ENCODE results near the gene IGFALS.

Gene IGFALS

DNA sequence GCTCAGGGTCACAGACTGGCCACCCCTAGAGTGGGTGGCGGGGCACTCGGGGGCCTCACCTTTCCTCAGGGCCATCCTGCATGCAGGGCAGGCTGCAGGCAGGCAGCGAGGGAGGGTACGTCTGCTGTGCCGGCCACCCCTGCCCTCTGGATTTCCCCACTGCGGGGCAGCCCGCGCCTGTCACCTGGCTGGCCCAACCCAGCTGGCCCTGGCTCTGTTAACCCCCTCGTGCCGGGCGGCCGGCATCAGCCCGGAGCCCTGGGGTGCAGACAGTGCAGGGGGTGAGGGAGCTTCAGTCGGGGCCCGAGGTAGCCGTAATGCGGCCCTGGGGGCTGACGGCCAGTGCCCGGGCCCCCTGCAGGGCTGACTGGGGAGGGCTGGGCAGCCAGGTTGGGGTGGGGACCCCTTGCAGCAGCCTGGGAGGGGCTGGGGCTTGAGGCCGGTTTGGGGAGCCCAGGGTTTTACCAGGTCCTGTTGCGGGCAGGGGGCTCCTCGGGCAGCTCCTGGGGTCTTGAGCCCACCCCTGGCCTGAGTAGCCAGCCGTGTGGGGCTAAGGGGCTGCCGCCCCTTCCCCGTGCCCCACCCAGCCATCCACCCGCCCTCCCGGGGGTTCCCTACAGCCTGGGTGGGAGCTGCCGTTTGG lies at the start of gene IGFALS:
IGFALS (minus strand) TSS at position 128 of the 643 bp plus-strand sequence; CDS start at position 75, 53 bp downstream.
- Histone ChIP-seq H3K27ac (ENCODE audit: low read length) (no peak within 1 kb of the TSS), H3K27me3 (replicated peaks; ENCODE audit: insufficient read depth, low read length) (no peaks in the 10 kb centered on the region), H2AFZ (ENCODE audit: low read length) (no peak within 1 kb of the TSS), H3K4me2 (ENCODE audit: low read depth, low read length) (no peak within 1 kb of the TSS), H3K4me1 (ENCODE audit: low read length) (no peaks in the 10 kb centered on the region), H3K9ac (ENCODE audit: low read length) (no peak within 1 kb of the TSS), H3K79me2 (ENCODE audit: low read length) (no peaks in the 10 kb centered on the region), H3K36me3 (replicated peaks; ENCODE audit: insufficient read depth, low read length) (no peaks in the 10 kb centered on the region), H3F3A (ENCODE audit: insufficient read depth, low read length) (no peaks in the 10 kb centered on the region), H3K4me3 (ENCODE audit: low read length) (no peak within 1 kb of the TSS), H4K20me1 (ENCODE audit: insufficient read depth, low read length) (no peaks in the 10 kb centered on the region), H3K9me3 (replicated peaks; ENCODE audit: insufficient read depth, low read length) (no peaks in the 10 kb centered on the region), H3K9me2 (replicated peaks; ENCODE audit: insufficient read depth, low read length) (no peaks in the 10 kb centered on the region)
- TF ChIP-seq, protein P1, sequence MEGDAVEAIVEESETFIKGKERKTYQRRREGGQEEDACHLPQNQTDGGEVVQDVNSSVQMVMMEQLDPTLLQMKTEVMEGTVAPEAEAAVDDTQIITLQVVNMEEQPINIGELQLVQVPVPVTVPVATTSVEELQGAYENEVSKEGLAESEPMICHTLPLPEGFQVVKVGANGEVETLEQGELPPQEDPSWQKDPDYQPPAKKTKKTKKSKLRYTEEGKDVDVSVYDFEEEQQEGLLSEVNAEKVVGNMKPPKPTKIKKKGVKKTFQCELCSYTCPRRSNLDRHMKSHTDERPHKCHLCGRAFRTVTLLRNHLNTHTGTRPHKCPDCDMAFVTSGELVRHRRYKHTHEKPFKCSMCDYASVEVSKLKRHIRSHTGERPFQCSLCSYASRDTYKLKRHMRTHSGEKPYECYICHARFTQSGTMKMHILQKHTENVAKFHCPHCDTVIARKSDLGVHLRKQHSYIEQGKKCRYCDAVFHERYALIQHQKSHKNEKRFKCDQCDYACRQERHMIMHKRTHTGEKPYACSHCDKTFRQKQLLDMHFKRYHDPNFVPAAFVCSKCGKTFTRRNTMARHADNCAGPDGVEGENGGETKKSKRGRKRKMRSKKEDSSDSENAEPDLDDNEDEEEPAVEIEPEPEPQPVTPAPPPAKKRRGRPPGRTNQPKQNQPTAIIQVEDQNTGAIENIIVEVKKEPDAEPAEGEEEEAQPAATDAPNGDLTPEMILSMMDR (IDR thresholded peaks at IDR 0.05; ENCODE audit: low read length), result no peak
- no peak for TF ChIP-seq EZH2phosphoT487 (IDR thresholded peaks at IDR 0.05; ENCODE audit: low read length)
- TF ChIP-seq EZH2 (optimal IDR thresholded peaks at IDR 0.05; ENCODE audit: low read depth, low read length), result no peak
- no peak for DNase-seq

GRCh38 chr16:1839554-1839953 lies 46.0 kb upstream of the IGFALS start:
- Histone ChIP-seq H3K4me2 (ENCODE audit: low read depth, low read length) (no peak overlapping the region), H3K27ac (ENCODE audit: low read length) (no peak overlapping the region), H3K79me2 (ENCODE audit: low read length) (no peaks in the 10 kb centered on the region)

GRCh38 chr16:1834096-1834495 lies 40.6 kb upstream of the IGFALS start:
- DNase-seq, result no peak
- Histone ChIP-seq H3K4me2 (ENCODE audit: low read depth, low read length) (no peak overlapping the region), H3K27ac (ENCODE audit: low read length) (no peak overlapping the region), H3K4me1 (ENCODE audit: low read length) (peaks cover 2% of the 10 kb centered on the region; the same call in 1 of the 2 replicates), H3K9me2 (replicated peaks; ENCODE audit: insufficient read depth, low read length) (no peaks in the 10 kb centered on the region), H3K4me3 (ENCODE audit: low read length) (no peak overlapping the region), H4K20me1 (ENCODE audit: insufficient read depth, low read length) (no peaks in the 10 kb centered on the region), H3K36me3 (replicated peaks; ENCODE audit: insufficient read depth, low read length) (no peaks in the 10 kb centered on the region), H3K9me3 (replicated peaks; ENCODE audit: insufficient read depth, low read length) (no peaks in the 10 kb centered on the region), H3K27me3 (replicated peaks; ENCODE audit: insufficient read depth, low read length) (no peaks in the 10 kb centered on the region), H3K9ac (ENCODE audit: low read length) (no peak overlapping the region), H2AFZ (ENCODE audit: low read length) (no peak overlapping the region), H3F3A (ENCODE audit: insufficient read depth, low read length) (no peaks in the 10 kb centered on the region), H3K79me2 (ENCODE audit: low read length) (peaks cover 4% of the 10 kb centered on the region)
- TF ChIP-seq, protein P1 (IDR thresholded peaks at IDR 0.05; ENCODE audit: low read length), result no peak
- TF ChIP-seq EZH2phosphoT487 (IDR thresholded peaks at IDR 0.05; ENCODE audit: low read length), result no peak
- no peak for TF ChIP-seq EZH2 (optimal IDR thresholded peaks at IDR 0.05; ENCODE audit: low read depth, low read length)

More at GRCh38 chr16:1839554-1839953, 46.0 kb upstream of the IGFALS start:
- H3K9me3 ChIP-seq (replicated peaks; ENCODE audit: insufficient read depth, low read length), result no peaks in the 10 kb centered on the region
- H4K20me1 ChIP-seq (ENCODE audit: insufficient read depth, low read length), result no peaks in the 10 kb centered on the region
- no peak overlapping the region for H2AFZ ChIP-seq (ENCODE audit: low read length)
- DNase-seq, result no peak
- H3K4me1 ChIP-seq (ENCODE audit: low read length), result no peaks in the 10 kb centered on the region
- H3K4me3 ChIP-seq (ENCODE audit: low read length), result no peak overlapping the region
- H3K9me2 ChIP-seq (replicated peaks; ENCODE audit: insufficient read depth, low read length), result no peaks in the 10 kb centered on the region
- no peaks in the 10 kb centered on the region for H3F3A ChIP-seq (ENCODE audit: insufficient read depth, low read length)
- no peak overlapping the region for H3K9ac ChIP-seq (ENCODE audit: low read length)
- no peaks in the 10 kb centered on the region for H3K36me3 ChIP-seq (replicated peaks; ENCODE audit: insufficient read depth, low read length)
- TF ChIP-seq EZH2phosphoT487 (IDR thresholded peaks at IDR 0.05; ENCODE audit: low read length) (no peak), EZH2 (optimal IDR thresholded peaks at IDR 0.05; ENCODE audit: low read depth, low read length) (no peak)
- TF ChIP-seq, protein P1 (IDR thresholded peaks at IDR 0.05; ENCODE audit: low read length), result no peak
- no peaks in the 10 kb centered on the region for H3K27me3 ChIP-seq (replicated peaks; ENCODE audit: insufficient read depth, low read length)

Measured in MM.1S (cell line).